Measurements from ENCODE around the gene UIMC1. TPM values are rescaled to one million over a fixed set of nuclear protein-coding genes. Genes with fewer than 3 reads are reported as not detected.

The UIMC1 gene
- total and polyA plus RNA-seq, 2 donors (not counting 1 experiment from before 2014, with no cell fraction given), result 49.2 to 98.1 TPM

DNA sequence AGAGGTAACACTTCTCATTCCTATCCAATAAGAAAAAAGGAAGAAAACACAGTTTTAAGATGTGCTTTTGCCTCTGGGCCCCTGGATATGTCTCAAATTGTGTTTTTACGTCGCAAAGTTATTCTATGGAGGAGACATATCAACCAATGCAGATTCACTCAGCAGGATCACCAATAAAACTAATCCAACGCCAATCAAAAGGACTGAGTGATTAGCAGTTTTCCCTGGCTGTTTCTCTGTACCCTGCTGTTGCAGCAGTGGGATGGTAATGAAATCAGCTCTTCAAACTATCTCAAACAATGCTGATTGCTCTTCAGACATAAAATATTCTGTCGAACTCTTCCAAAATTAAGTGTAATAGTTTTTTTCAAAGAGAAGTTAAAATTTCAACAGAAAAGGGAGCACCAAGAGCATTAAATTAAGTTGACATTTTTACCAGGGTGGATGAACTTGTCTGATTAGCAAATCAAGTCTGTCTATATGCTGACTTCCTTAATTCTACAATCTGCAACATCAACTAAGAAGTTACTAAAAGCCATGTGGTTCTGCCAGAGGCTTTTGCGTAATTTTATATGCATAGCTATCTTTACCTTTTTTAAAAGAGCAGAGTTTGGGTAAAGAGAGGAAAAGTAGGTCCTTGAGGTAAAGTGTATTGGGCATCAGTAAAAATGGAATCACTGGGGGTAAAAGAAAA, 97.8 kb downstream of the UIMC1 start:
- H3K27ac Mint-ChIP-seq, result no peak overlapping the region
- ATAC-seq (ENCODE audit: low read depth), result no peak
- WGBS (ENCODE audit: insufficient coverage), result no CpG with 5 or more reads among the region's 5 CpGs

DNA sequence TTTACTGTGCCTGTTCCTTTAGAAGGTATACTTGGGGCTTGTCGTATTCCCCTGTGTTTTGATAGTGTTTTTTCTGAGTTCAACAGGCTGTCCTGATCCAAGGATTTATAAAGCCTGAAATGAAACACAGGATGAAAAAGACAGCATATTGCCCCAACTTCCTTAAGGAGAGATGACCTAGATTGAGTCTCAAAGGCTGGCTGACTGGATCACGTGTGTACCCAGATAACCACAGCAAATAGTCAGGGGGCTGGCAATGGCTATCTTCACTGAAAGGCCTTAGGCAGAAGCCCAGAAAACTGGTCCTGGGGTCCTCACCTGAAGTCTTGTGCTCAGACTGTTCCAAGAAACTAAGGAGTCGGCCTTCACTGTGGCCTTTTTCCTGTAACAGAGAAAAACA, 99.8 kb downstream of the UIMC1 start:
- 83% methylated on average over 1 of the region's 3 CpGs for WGBS (ENCODE audit: insufficient coverage)
- H3K27ac Mint-ChIP-seq, result no peak overlapping the region
- H2AFZ ChIP-seq (ENCODE audit: insufficient read depth, low read depth, low read length, poor library complexity, severe bottlenecking), result no peak overlapping the region
- H3K9me3 ChIP-seq (ENCODE audit: control extremely low read depth in 1 of 3, control insufficient read depth in 2 of 3, insufficient read depth in 1 of 3, low read length in 2 of 3), result no peaks in the 10 kb centered on the region
- H3K4me3 ChIP-seq (ENCODE audit: control extremely low read depth in 1 of 5, extremely low read depth in 1 of 5, insufficient read depth in 1 of 5, low read depth in 2 of 5, low read length in 4 of 5), result no peak overlapping the region
- no peak for TF ChIP-seq EZH2 (IDR thresholded peaks at IDR 0.05; ENCODE audit: borderline replicate concordance, insufficient read depth, low read depth, low read length, poor library complexity, severe bottlenecking)
- TF ChIP-seq, protein P1, sequence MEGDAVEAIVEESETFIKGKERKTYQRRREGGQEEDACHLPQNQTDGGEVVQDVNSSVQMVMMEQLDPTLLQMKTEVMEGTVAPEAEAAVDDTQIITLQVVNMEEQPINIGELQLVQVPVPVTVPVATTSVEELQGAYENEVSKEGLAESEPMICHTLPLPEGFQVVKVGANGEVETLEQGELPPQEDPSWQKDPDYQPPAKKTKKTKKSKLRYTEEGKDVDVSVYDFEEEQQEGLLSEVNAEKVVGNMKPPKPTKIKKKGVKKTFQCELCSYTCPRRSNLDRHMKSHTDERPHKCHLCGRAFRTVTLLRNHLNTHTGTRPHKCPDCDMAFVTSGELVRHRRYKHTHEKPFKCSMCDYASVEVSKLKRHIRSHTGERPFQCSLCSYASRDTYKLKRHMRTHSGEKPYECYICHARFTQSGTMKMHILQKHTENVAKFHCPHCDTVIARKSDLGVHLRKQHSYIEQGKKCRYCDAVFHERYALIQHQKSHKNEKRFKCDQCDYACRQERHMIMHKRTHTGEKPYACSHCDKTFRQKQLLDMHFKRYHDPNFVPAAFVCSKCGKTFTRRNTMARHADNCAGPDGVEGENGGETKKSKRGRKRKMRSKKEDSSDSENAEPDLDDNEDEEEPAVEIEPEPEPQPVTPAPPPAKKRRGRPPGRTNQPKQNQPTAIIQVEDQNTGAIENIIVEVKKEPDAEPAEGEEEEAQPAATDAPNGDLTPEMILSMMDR (IDR thresholded peaks at IDR 0.05), result no peak
- H3K4me1 ChIP-seq (ENCODE audit: control insufficient read depth in 2 of 2, insufficient read depth in 2 of 2, low read length in 2 of 2), result no peaks in the 10 kb centered on the region
- H3K4me1 Mint-ChIP-seq, result peaks cover under 1% of the 10 kb centered on the region
- no peaks in the 10 kb centered on the region for H3K27me3 Mint-ChIP-seq
- no peaks in the 10 kb centered on the region for H3K9me3 Mint-ChIP-seq (ENCODE audit: insufficient read depth)
- H3K36me3 ChIP-seq (replicated peaks in 1 of 2; ENCODE audit: control extremely low read depth in 1 of 2, control insufficient read depth in 1 of 2, extremely low read depth in 1 of 2, insufficient read depth in 2 of 2, low read length in 1 of 2), result peaks cover 35 to 83% of the 10 kb centered on the region in 2 experiments
- no peak overlapping the region for H3K4me2 ChIP-seq (replicated peaks; ENCODE audit: low read depth, low read length, poor library complexity, severe bottlenecking)
- intact Hi-C loops (cut with micrococcal nuclease), result no loop called here
- H3K4me3 Mint-ChIP-seq, result no peak overlapping the region
- DNase-seq, result no peak
- ATAC-seq (ENCODE audit: low read depth), result no peak
- ChIA-PET POLR2A (no interaction called here), CTCF (no interaction called here)
- H3K27me3 ChIP-seq (replicated peaks in 1 of 4; ENCODE audit: control extremely low read depth in 1 of 4, control insufficient read depth in 3 of 4, insufficient read depth in 4 of 4, low read length in 3 of 4), result no peaks in the 10 kb centered on the region
- H4K20me1 ChIP-seq (ENCODE audit: control insufficient read depth, insufficient read depth, low read length, poor library complexity, severe bottlenecking), result peaks cover 5% of the 10 kb centered on the region
- H3K9ac ChIP-seq (ENCODE audit: low read length), result no peak overlapping the region
- no peaks in the 10 kb centered on the region for H3K79me2 ChIP-seq (ENCODE audit: control insufficient read depth, insufficient read depth, low read length)
- H3K27ac ChIP-seq (ENCODE audit: low read length in 2 of 2), result no peak overlapping the region

More for the DNA sequence above, 97.8 kb downstream of the UIMC1 start:
- Histone ChIP-seq H3K27ac (ENCODE audit: low read length in 2 of 2) (no peak overlapping the region), H3K79me2 (ENCODE audit: control insufficient read depth, insufficient read depth, low read length) (no peaks in the 10 kb centered on the region), H3K27me3 (replicated peaks in 1 of 4; ENCODE audit: control extremely low read depth in 1 of 4, control insufficient read depth in 3 of 4, insufficient read depth in 4 of 4, low read length in 3 of 4) (no peaks in the 10 kb centered on the region), H3K9me3 (ENCODE audit: control extremely low read depth in 1 of 3, control insufficient read depth in 2 of 3, insufficient read depth in 1 of 3, low read length in 2 of 3) (no peaks in the 10 kb centered on the region), H3K4me3 (ENCODE audit: control extremely low read depth in 1 of 5, extremely low read depth in 1 of 5, insufficient read depth in 1 of 5, low read depth in 2 of 5, low read length in 4 of 5) (no peak overlapping the region), H3K4me1 (ENCODE audit: control insufficient read depth in 2 of 2, insufficient read depth in 2 of 2, low read length in 2 of 2) (no peaks in the 10 kb centered on the region), H3K36me3 (replicated peaks in 1 of 2; ENCODE audit: control extremely low read depth in 1 of 2, control insufficient read depth in 1 of 2, extremely low read depth in 1 of 2, insufficient read depth in 2 of 2, low read length in 1 of 2) (peaks cover 34 to 76% of the 10 kb centered on the region in 2 experiments), H3K4me2 (replicated peaks; ENCODE audit: low read depth, low read length, poor library complexity, severe bottlenecking) (no peak overlapping the region), H2AFZ (ENCODE audit: insufficient read depth, low read depth, low read length, poor library complexity, severe bottlenecking) (no peak overlapping the region), H4K20me1 (ENCODE audit: control insufficient read depth, insufficient read depth, low read length, poor library complexity, severe bottlenecking) (peaks cover 5% of the 10 kb centered on the region), H3K9ac (ENCODE audit: low read length) (no peak overlapping the region)
- no peaks in the 10 kb centered on the region for H3K4me1 Mint-ChIP-seq
- TF ChIP-seq, protein P1 (IDR thresholded peaks at IDR 0.05), result no peak
- no peak for TF ChIP-seq EZH2 (IDR thresholded peaks at IDR 0.05; ENCODE audit: borderline replicate concordance, insufficient read depth, low read depth, low read length, poor library complexity, severe bottlenecking)
- H3K27me3 Mint-ChIP-seq, result no peaks in the 10 kb centered on the region
- CTCF ChIA-PET, result no interaction called here
- no peak overlapping the region for H3K4me3 Mint-ChIP-seq
- intact Hi-C loops (cut with micrococcal nuclease), result no loop called here
- POLR2A ChIA-PET, result no interaction called here
- H3K9me3 Mint-ChIP-seq (ENCODE audit: insufficient read depth), result no peaks in the 10 kb centered on the region
- no peak for DNase-seq

All from B cell (primary cell).